ENCODE results near the gene MAGEB4. TPM values are rescaled to one million over a fixed set of nuclear protein-coding genes. Genes with fewer than 3 reads are reported as not detected.

The MAGEB4 gene
- total RNA-seq, 1 experiment from 2014 or later, result not detected

DNA sequence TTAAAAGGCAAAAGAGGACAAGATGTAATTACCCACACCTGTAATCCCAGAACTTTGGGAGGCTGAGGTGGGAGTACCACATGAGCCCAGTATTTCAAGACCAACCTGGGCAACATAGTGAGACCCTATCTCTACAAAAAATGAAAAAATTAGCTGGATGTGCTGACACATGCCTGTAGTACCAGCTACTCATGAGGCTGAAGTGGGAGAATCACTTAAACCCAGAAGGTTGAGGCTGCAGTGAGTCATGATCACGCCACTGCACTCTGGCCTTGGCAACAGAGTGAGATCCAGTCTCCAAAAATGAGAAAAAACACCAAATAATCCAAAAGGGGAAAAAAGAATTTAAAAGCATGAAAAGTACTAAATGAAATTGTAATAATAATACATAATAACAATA, 36.6 kb downstream of the MAGEB4 start:
- H3K4me3 ChIP-seq (replicated peaks in 1 of 2; ENCODE audit: low read depth in 1 of 2, low read length in 2 of 2), result no peak overlapping the region
- no peak for DNase-seq (ENCODE audit: low read depth, low spot score)
- H3K27ac ChIP-seq (ENCODE audit: low read depth, low read length), result no peak overlapping the region
- CTCF ChIA-PET, result no interaction called here
- POLR2A ChIA-PET, result no interaction called here
- no peak for ATAC-seq
- no peaks in the 10 kb centered on the region for H3K79me2 ChIP-seq (ENCODE audit: insufficient read depth, low read length)
- H2AFZ ChIP-seq (ENCODE audit: low read depth, low read length, poor library complexity, severe bottlenecking), result no peak overlapping the region
- BruUV-seq (replicated peaks), result no TSS peak
- no peak for TF ChIP-seq POLR2AphosphoS5 (IDR thresholded peaks at IDR 0.05; ENCODE audit: low read depth, low read length)
- no peak for TF ChIP-seq RAD21 (IDR thresholded peaks at IDR 0.05; ENCODE audit: low read depth)
- TF ChIP-seq, protein P1, sequence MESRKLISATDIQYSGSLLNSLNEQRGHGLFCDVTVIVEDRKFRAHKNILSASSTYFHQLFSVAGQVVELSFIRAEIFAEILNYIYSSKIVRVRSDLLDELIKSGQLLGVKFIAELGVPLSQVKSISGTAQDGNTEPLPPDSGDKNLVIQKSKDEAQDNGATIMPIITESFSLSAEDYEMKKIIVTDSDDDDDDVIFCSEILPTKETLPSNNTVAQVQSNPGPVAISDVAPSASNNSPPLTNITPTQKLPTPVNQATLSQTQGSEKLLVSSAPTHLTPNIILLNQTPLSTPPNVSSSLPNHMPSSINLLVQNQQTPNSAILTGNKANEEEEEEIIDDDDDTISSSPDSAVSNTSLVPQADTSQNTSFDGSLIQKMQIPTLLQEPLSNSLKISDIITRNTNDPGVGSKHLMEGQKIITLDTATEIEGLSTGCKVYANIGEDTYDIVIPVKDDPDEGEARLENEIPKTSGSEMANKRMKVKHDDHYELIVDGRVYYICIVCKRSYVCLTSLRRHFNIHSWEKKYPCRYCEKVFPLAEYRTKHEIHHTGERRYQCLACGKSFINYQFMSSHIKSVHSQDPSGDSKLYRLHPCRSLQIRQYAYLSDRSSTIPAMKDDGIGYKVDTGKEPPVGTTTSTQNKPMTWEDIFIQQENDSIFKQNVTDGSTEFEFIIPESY (IDR thresholded peaks at IDR 0.05; ENCODE audit: extremely low read depth, insufficient replicate concordance, low read length), result no peak
- TF ChIP-seq FOSL1 (IDR thresholded peaks at IDR 0.05; ENCODE audit: low read depth), result no peak
- TF ChIP-seq, protein P2, sequence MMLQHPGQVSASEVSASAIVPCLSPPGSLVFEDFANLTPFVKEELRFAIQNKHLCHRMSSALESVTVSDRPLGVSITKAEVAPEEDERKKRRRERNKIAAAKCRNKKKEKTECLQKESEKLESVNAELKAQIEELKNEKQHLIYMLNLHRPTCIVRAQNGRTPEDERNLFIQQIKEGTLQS (IDR thresholded peaks at IDR 0.05), result no peak
- TF ChIP-seq JUND (IDR thresholded peaks at IDR 0.05), result no peak
- TF ChIP-seq SRF (IDR thresholded peaks at IDR 0.05; ENCODE audit: low read depth), result no peak
- no peak for TF ChIP-seq SIN3A (IDR thresholded peaks at IDR 0.05; ENCODE audit: low read depth)
- no peak for TF ChIP-seq CBX3 (IDR thresholded peaks at IDR 0.05; ENCODE audit: low read depth)
- no peak for TF ChIP-seq ELF1 (IDR thresholded peaks at IDR 0.05; ENCODE audit: borderline replicate concordance, low read depth)
- TF ChIP-seq ZNF274 (IDR thresholded peaks at IDR 0.05; ENCODE audit: low read depth, low read length), result no peak
- TF ChIP-seq, protein P3, sequence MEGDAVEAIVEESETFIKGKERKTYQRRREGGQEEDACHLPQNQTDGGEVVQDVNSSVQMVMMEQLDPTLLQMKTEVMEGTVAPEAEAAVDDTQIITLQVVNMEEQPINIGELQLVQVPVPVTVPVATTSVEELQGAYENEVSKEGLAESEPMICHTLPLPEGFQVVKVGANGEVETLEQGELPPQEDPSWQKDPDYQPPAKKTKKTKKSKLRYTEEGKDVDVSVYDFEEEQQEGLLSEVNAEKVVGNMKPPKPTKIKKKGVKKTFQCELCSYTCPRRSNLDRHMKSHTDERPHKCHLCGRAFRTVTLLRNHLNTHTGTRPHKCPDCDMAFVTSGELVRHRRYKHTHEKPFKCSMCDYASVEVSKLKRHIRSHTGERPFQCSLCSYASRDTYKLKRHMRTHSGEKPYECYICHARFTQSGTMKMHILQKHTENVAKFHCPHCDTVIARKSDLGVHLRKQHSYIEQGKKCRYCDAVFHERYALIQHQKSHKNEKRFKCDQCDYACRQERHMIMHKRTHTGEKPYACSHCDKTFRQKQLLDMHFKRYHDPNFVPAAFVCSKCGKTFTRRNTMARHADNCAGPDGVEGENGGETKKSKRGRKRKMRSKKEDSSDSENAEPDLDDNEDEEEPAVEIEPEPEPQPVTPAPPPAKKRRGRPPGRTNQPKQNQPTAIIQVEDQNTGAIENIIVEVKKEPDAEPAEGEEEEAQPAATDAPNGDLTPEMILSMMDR (IDR thresholded peaks at IDR 0.05 in 2 of 3, conservative IDR thresholded peaks at IDR 0.05 in 1 of 3; ENCODE audit: borderline replicate concordance in 1 of 3, insufficient read depth in 1 of 3, low read depth in 2 of 3, low read length in 2 of 3), result no peak
- no peak for TF ChIP-seq POLR2A (IDR thresholded peaks at IDR 0.05; ENCODE audit: borderline replicate concordance, extremely low read depth, insufficient read depth, insufficient read length)
- TF ChIP-seq CEBPB (IDR thresholded peaks at IDR 0.05; ENCODE audit: low read depth), result no peak
- RAD21 ChIA-PET (ENCODE audit: low non-redundant PET in 1 of 2, low total read pairs in 2 of 2, uncharacterized antibody in 2 of 2, unreplicated experiment in 2 of 2), result no interaction called here
- no peak overlapping the region for H3K4me2 ChIP-seq (ENCODE audit: low read length)
- peaks cover 13 to 17% of the 10 kb centered on the region in 2 experiments for H3K4me1 ChIP-seq (ENCODE audit: control insufficient read depth in 1 of 2, insufficient read depth in 2 of 2, low read length in 2 of 2)
- no peaks in the 10 kb centered on the region for H3K36me3 ChIP-seq (ENCODE audit: control insufficient read depth in 1 of 2, insufficient read depth in 2 of 2, low read length in 2 of 2)
- H4K20me1 ChIP-seq (ENCODE audit: insufficient read depth), result no peaks in the 10 kb centered on the region
- no peaks in the 10 kb centered on the region for H3K27me3 ChIP-seq (ENCODE audit: insufficient read depth, low read length)
- H3K9me2 ChIP-seq (ENCODE audit: insufficient read depth), result no peaks in the 10 kb centered on the region
- no peak overlapping the region for H3K9ac ChIP-seq (ENCODE audit: low read length)
- no peaks in the 10 kb centered on the region for H3K9me3 ChIP-seq (ENCODE audit: control insufficient read depth in 1 of 2, insufficient read depth in 1 of 2, low read depth in 1 of 2, low read length in 2 of 2)
- intact Hi-C loops (cut with micrococcal nuclease), result loop anchor here (5.0 kb wide), 2 partner anchors 136 to 434 kb away; no protein-coding TSS in a partner anchor
